HUES48 (cell line): ENCODE results near the gene MEG3.

Experiments
- H3K27ac ChIP-seq: one replicate; pipeline ENCODE4 v1.7.0; 2013; ENCODE audit warnings: low read depth, low read length, inconsistent platforms
- H3K27me3 ChIP-seq: 2 replicates; pipeline ENCODE4 v1.6.1; 2013; ENCODE audit warnings: mild to moderate bottlenecking, low read length; ENCODE audit not compliant: control insufficient read depth, insufficient read depth
- H3K36me3 ChIP-seq: 2 replicates; pipeline ENCODE4 v1.6.1; 2013; ENCODE audit warnings: low read length; ENCODE audit not compliant: control insufficient read depth, insufficient read depth
- H3K4me1 ChIP-seq: 2 replicates; pipeline ENCODE4 v1.6.1; 2013; ENCODE audit warnings: mild to moderate bottlenecking, low read length; ENCODE audit not compliant: control insufficient read depth, insufficient read depth
- H3K4me3 ChIP-seq: 2 replicates; pipeline ENCODE4 v1.5.1; 2013; ENCODE audit warnings: mild to moderate bottlenecking, low read depth, low read length
- H3K9ac ChIP-seq: 2 replicates; pipeline ENCODE4 v1.6.1; 2013; ENCODE audit warnings: mild to moderate bottlenecking, low read depth, low read length, moderate library complexity
- H3K9me3 ChIP-seq: 2 replicates; pipeline ENCODE4 v1.6.1; 2013; ENCODE audit warnings: low read length; ENCODE audit not compliant: control insufficient read depth, insufficient read depth

Gene MEG3

GRCh38 chr14:100903672-100904185 lies 77.8 kb downstream of the MEG3 start, which contains the start of gene RTL1:
Gene RTL1 (minus strand): TSS chr14:100903722. CDS start chr14:100884788, 18,934 bp downstream.
- Histone ChIP-seq H3K9me3 (no peaks in the 10 kb centered on the region), H3K36me3 (peaks cover 10% of the 10 kb centered on the region), H3K4me3 (peak within 1 kb of the TSS; percentile 40; the same call in 1 of the 2 replicates), H3K27ac (no peak within 1 kb of the TSS), H3K27me3 (peaks cover 43% of the 10 kb centered on the region), H3K9ac (no peak within 1 kb of the TSS), H3K4me1 (peaks cover 29% of the 10 kb centered on the region)

- Histone ChIP-seq H3K4me3 (peak overlapping the region; percentile 54), H3K27me3 (peaks cover 42% of the 10 kb centered on the region), H3K27ac (no peak overlapping the region), H3K36me3 (peaks cover 10% of the 10 kb centered on the region), H3K9me3 (no peaks in the 10 kb centered on the region), H3K4me1 (peaks cover 21% of the 10 kb centered on the region), H3K9ac (no peak overlapping the region)
Measured at GRCh38 chr14:100904307-100905087, 78.6 kb downstream of the MEG3 start.

- H3K9ac ChIP-seq = no peak overlapping the region
Measured at GRCh38 chr14:100905166-100905565, 79.2 kb downstream of the MEG3 start.

GRCh38 chr14:100906420-100906819 lies 80.5 kb downstream of the MEG3 start:
- Histone ChIP-seq H3K27me3 (peaks cover 33% of the 10 kb centered on the region), H3K4me3 (no peak overlapping the region), H3K27ac (no peak overlapping the region)

More at GRCh38 chr14:100905166-100905565, 79.2 kb downstream of the MEG3 start:
- H3K9me3 ChIP-seq = no peaks in the 10 kb centered on the region
- H3K4me3 ChIP-seq = peak overlapping the region; percentile 54
- peaks cover 10% of the 10 kb centered on the region for H3K36me3 ChIP-seq
- H3K27ac ChIP-seq = no peak overlapping the region
- peaks cover 15% of the 10 kb centered on the region; the same call in 1 of the 2 replicates for H3K4me1 ChIP-seq
- H3K27me3 ChIP-seq = peaks cover 35% of the 10 kb centered on the region

GRCh38 chr14:100907240-100907639 lies 81.3 kb downstream of the MEG3 start:
- Histone ChIP-seq H3K4me3 (no peak overlapping the region), H3K27me3 (peaks cover 29% of the 10 kb centered on the region), H3K36me3 (peaks cover 10% of the 10 kb centered on the region), H3K9me3 (no peaks in the 10 kb centered on the region), H3K27ac (no peak overlapping the region), H3K4me1 (peaks cover 8% of the 10 kb centered on the region; the same call in 1 of the 2 replicates), H3K9ac (no peak overlapping the region)

More at GRCh38 chr14:100906420-100906819, 80.5 kb downstream of the MEG3 start:
- Histone ChIP-seq H3K9ac (no peak overlapping the region), H3K4me1 (peaks cover 8% of the 10 kb centered on the region; the same call in 1 of the 2 replicates), H3K9me3 (no peaks in the 10 kb centered on the region), H3K36me3 (peaks cover 10% of the 10 kb centered on the region)

- Histone ChIP-seq H3K4me1 (no peaks in the 10 kb centered on the region), H3K27ac (no peak overlapping the region), H3K27me3 (peaks cover 15% of the 10 kb centered on the region), H3K9me3 (no peaks in the 10 kb centered on the region), H3K4me3 (no peak overlapping the region), H3K9ac (no peak overlapping the region), H3K36me3 (peaks cover 21% of the 10 kb centered on the region)
Measured at GRCh38 chr14:100909439-100909838, 83.5 kb downstream of the MEG3 start.
